Measurements from ENCODE around the gene LRRC47.

- TF ChIP-seq CTCF (IDR thresholded peaks at IDR 0.05) (no peak), RAD21 (IDR thresholded peaks at IDR 0.05; ENCODE audit: low read length) (no peak), USF2 (IDR thresholded peaks at IDR 0.05; ENCODE audit: borderline replicate concordance, low read depth, low read length) (no peak), SIN3A (IDR thresholded peaks at IDR 0.05; ENCODE audit: borderline replicate concordance, low read depth, low read length) (no peak), NFIC (IDR thresholded peaks at IDR 0.05; ENCODE audit: borderline replicate concordance) (no peak), RCOR1 (IDR thresholded peaks at IDR 0.05; ENCODE audit: low read length) (no peak), MXI1 (IDR thresholded peaks at IDR 0.05; ENCODE audit: low read depth, low read length) (no peak), REST (IDR thresholded peaks at IDR 0.05; ENCODE audit: low read depth, low read length) (no peak), EP300 (IDR thresholded peaks at IDR 0.05; ENCODE audit: borderline replicate concordance in 1 of 2, low read depth in 1 of 2, low read length in 1 of 2) (no peak), YY1 (IDR thresholded peaks at IDR 0.05; ENCODE audit: low read depth) (no peak)
Measured at GRCh38 chr1:3824650-3825049, 28.4 kb upstream of the LRRC47 start.

Data from SK-N-SH (cell line).